HG02938 (cell line): ENCODE measurements around the gene XXYLT1.
"Not testable (repeated sequence)": the region's sequence is repeated elsewhere in the genome, so short reads cannot be mapped to it uniquely, and the experiment has no call there.

Experiments used
- ATAC-seq: cut with Tn5 transposase; IDR thresholded peaks from one replicate; pipeline ENCODE4 v1.9.1; 2021; ENCODE audit warnings: mild to moderate bottlenecking, moderate library complexity; ENCODE audit not compliant: unreplicated experiment

XXYLT1 gene

GRCh38 chr3:195270817-195271409 lies at the start of gene XXYLT1:
TSS of gene XXYLT1 (minus strand) at chr3:195271159. CDS start at chr3:195271058, 101 bp downstream.
- ATAC-seq, result peak; percentile 81

GRCh38 chr3:195319060-195319459 lies 48.1 kb upstream of the XXYLT1 start:
- no peak for ATAC-seq

GRCh38 chr3:195312714-195313113 lies 41.8 kb upstream of the XXYLT1 start:
- no peak for ATAC-seq

- ATAC-seq, result no peak
Observed at GRCh38 chr3:195307711-195308110, 36.8 kb upstream of the XXYLT1 start.

- no peak for ATAC-seq
Observed at GRCh38 chr3:195306369-195306768, 35.4 kb upstream of the XXYLT1 start.

- no peak for ATAC-seq
Observed at GRCh38 chr3:195302431-195302830, 31.5 kb upstream of the XXYLT1 start.

- ATAC-seq, result no peak
Observed at GRCh38 chr3:195297446-195297845, 26.5 kb upstream of the XXYLT1 start.

GRCh38 chr3:195296662-195297061 lies 25.7 kb upstream of the XXYLT1 start:
- no peak for ATAC-seq

- ATAC-seq, result no peak
Observed at GRCh38 chr3:195291121-195291520, 20.2 kb upstream of the XXYLT1 start.

- not testable (repeated sequence) for ATAC-seq
Observed at GRCh38 chr3:195290643-195291042, 19.7 kb upstream of the XXYLT1 start.

GRCh38 chr3:195286115-195286872 lies 15.3 kb upstream of the XXYLT1 start:
- ATAC-seq, result no peak

GRCh38 chr3:195285372-195285771 lies 14.4 kb upstream of the XXYLT1 start:
- ATAC-seq, result no peak

- ATAC-seq, result no peak
Observed at GRCh38 chr3:195284842-195285241, 13.9 kb upstream of the XXYLT1 start.

- no peak for ATAC-seq
Observed at GRCh38 chr3:195282961-195283360, 12.0 kb upstream of the XXYLT1 start.

- ATAC-seq, result no peak
Observed at GRCh38 chr3:195274259-195274966, 3.5 kb upstream of the XXYLT1 start.

- peak; percentile 65 for ATAC-seq
Observed at GRCh38 chr3:195271410-195272243, 668 bp upstream of the XXYLT1 start.

- peak; percentile 11 for ATAC-seq
Observed at GRCh38 chr3:195270079-195270816, 711 bp downstream of the XXYLT1 start.

GRCh38 chr3:195269375-195270078 lies 1.4 kb downstream of the XXYLT1 start:
- ATAC-seq, result no peak

GRCh38 chr3:195268576-195269309 lies 2.2 kb downstream of the XXYLT1 start:
- ATAC-seq, result no peak
